ENCODE results near the gene ZFP36L1. TPM values are rescaled to one million over a fixed set of nuclear protein-coding genes. Genes with fewer than 3 reads are reported as not detected.

ZFP36L1 gene
- total RNA-seq, 2 donors from 2014 or later, result 217 to 257 TPM

DNA sequence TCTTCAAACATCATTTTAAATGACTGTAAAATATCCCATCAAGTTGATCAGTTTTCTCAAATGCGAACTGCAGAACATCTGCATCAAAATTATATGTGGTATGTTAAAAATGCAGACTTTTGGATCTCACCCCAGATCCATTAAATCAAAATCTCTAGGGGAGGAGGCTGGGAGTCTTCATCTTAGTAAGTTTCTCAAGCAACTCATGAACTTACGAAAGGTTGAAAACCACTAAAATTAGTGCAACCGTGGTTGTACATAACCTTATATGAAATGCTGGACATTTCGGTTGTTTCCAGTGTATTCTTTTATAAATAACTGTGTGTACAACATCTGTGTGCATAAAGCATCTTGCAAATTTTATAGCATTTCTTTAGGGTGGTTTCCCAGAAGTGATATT lies 39.2 kb downstream of the ZFP36L1 start:
- Mint-ChIP-seq H3K36me3 (ENCODE audit: low read depth) (no peaks in the 10 kb centered on the region), H3K4me3 (no peak overlapping the region), H3K4me1 (peaks cover 9% of the 10 kb centered on the region), H3K27ac (no peak overlapping the region), H3K27me3 (no peaks in the 10 kb centered on the region)
- H3K9me3 ChIP-seq (ENCODE audit: control insufficient read depth, low read length, poor library complexity, severe bottlenecking), result no peaks in the 10 kb centered on the region
- DNase-seq, result no peak
- no peak for ATAC-seq

DNA sequence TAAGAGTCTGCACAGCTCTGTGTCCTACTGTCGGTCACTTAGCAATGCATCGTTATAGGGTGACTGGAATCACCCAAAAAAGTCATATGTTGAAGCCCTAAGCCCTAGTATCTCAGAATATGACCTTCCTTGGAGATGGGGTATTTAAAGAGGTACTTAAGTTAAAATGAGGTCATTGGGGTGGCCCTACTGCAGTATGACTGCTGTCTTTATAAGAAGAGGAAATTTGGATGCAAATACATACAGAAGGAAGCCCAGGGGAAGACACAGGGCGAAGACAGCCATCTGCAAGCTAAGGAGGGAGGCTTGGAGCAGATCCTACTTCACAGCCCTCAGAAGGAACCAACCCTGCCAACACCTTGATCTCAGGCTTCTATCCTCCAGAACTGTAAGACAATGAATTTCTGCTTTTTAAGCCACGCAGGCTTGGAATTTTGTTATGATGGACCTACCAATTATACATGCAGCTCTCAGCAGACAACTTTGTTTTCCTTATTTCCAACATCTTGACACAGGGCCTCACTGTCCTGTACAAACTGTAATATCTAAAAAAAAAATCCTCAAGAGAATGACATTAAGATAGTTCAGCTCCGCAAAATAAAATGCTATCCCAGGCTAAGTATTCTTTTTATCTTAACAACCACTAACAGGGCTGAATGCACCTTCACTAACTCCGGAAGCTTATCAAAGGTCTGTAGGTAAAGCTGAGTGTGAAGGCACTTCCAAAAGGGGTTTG lies 40.4 kb downstream of the ZFP36L1 start:
- Mint-ChIP-seq H3K4me1 (peaks cover 15% of the 10 kb centered on the region), H3K27me3 (no peaks in the 10 kb centered on the region), H3K27ac (no peak overlapping the region)

DNA sequence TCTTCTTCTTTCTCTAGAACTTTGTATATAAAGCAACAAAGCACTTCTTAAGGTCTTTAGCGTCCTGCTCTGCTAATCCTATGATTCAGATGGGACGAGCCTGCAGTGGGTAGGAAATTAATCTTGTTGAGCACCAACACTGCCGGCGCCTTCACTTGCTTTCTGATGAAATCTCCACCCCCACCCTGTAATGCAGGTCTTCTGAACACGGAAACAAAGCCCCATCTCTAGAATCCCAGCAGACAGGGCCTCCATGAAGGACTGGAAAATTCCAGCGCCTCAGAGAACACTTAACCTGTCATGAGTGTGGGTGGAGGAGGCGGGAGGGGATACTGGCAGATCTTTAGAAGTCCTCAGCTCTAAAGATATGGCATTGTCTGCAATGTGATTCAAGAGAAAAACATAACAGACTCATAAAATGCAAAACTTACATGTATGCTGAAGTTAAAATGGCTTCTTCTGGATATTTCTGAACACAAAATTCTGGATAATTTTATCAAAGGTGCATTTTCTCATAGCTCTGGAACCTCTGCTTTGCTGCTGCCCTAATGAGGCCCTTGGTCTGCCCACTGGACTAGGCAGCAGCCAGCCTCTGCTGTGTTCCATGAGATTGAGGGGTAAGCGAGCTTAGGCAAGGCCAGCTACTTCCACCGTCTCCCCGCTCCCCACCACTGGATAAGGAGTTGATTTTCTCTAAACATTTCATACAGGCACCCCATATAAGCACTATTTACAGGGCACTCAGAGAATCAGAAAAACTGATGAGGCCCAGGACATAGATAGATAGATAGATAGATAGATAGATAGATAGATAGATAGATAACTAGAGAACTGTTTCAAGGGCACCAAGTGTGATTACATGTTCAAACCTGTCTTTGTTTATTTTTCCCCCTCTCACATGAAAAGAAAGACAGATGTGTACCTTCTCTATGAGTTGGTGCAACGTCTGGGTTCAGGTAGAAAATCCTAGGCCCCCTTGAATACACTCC lies 43.1 kb downstream of the ZFP36L1 start:
- H3K4me1 Mint-ChIP-seq, result peaks cover 12% of the 10 kb centered on the region

More for the DNA sequence above, 40.4 kb downstream of the ZFP36L1 start:
- no peaks in the 10 kb centered on the region for H3K9me3 ChIP-seq (ENCODE audit: control insufficient read depth, low read length, poor library complexity, severe bottlenecking)
- DNase-seq (no peak), ATAC-seq (no peak)
- Mint-ChIP-seq H3K36me3 (ENCODE audit: low read depth) (no peaks in the 10 kb centered on the region), H3K4me3 (no peak overlapping the region)

DNA sequence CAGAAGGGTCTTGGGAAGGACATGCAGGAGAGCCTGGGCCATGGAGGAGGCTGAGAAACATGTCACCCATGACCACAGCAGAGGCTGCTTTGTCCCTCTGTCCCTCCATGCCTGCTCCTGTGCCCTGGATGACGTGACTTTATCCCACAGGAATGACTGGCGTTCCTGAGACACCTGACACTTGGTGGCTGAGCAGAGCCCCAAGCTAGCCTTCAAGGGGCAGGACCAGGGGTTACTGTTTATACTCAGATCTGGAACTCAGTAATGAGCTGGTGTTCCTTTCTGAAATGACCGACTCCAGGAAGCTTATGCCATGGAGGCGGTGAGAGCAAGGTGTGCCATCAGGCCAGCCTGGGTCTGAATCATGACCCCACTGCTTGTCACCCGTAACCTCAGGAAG lies 44.2 kb downstream of the ZFP36L1 start:
- H3K4me3 Mint-ChIP-seq, result no peak overlapping the region
- no peak overlapping the region for H3K27ac Mint-ChIP-seq
- ATAC-seq, result no peak
- H3K9me3 ChIP-seq (ENCODE audit: control insufficient read depth, low read length, poor library complexity, severe bottlenecking), result no peaks in the 10 kb centered on the region
- H3K36me3 Mint-ChIP-seq (ENCODE audit: low read depth), result peaks cover 3% of the 10 kb centered on the region
- peaks cover 16% of the 10 kb centered on the region for H3K4me1 Mint-ChIP-seq
- peaks cover 5% of the 10 kb centered on the region for H3K27me3 Mint-ChIP-seq
- DNase-seq, result no peak

More for the DNA sequence above, 43.1 kb downstream of the ZFP36L1 start:
- H3K9me3 ChIP-seq (ENCODE audit: control insufficient read depth, low read length, poor library complexity, severe bottlenecking), result no peaks in the 10 kb centered on the region
- Mint-ChIP-seq H3K27me3 (peaks cover 5% of the 10 kb centered on the region), H3K36me3 (ENCODE audit: low read depth) (peaks cover 3% of the 10 kb centered on the region), H3K27ac (no peak overlapping the region), H3K4me3 (no peak overlapping the region)
- ATAC-seq, result no peak
- no peak for DNase-seq

DNA sequence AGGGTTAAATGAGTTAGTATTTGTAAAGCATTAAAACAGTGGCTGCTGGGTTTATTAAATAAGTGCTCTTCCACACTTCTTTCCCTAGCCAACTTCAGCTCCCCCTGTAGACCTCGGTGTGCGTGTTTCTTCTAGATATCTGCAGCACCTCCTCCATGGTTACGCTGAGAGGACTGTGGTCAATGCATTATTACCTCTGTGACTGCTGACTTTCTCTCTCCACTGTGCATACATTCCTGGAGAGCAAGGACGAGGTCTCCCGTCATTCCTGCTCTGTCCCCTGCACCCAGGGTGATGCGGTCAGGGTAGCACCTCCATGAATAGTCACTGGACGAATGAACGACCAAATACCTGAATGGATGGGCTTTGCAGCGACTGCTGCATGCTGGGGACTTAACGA lies 44.6 kb downstream of the ZFP36L1 start:
- no peak for DNase-seq
- no peaks in the 10 kb centered on the region for H3K9me3 ChIP-seq (ENCODE audit: control insufficient read depth, low read length, poor library complexity, severe bottlenecking)
- Mint-ChIP-seq H3K27me3 (peaks cover 5% of the 10 kb centered on the region), H3K4me1 (peaks cover 16% of the 10 kb centered on the region), H3K36me3 (ENCODE audit: low read depth) (peaks cover 3% of the 10 kb centered on the region), H3K4me3 (no peak overlapping the region), H3K27ac (no peak overlapping the region)
- ATAC-seq, result no peak

DNA sequence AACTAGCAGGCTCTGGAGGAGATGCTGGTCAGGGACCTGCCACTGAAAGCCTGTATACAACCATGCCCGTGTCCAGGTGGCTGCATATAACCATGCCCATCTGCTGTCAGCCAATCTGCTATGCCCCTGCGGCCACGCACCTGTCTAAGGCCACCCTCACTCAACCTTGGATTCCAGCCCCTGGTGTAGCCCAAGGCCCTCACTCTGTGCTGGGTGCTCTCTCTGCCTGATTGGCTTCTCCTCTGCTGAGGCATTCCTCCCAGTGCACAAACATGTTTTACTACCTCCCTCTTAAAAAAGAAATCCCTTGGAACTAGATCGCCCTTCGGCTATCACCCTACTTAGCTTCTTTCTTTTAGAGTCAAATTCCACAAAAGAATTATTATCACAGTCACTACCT lies 45.5 kb downstream of the ZFP36L1 start:
- H3K36me3 Mint-ChIP-seq (ENCODE audit: low read depth), result peaks cover 3% of the 10 kb centered on the region
- no peak for ATAC-seq
- no peak overlapping the region for H3K4me3 Mint-ChIP-seq
- H3K4me1 Mint-ChIP-seq, result peaks cover 16% of the 10 kb centered on the region
- peak overlapping the region; percentile 39 for H3K27ac Mint-ChIP-seq
- DNase-seq, result no peak
- H3K27me3 Mint-ChIP-seq, result peaks cover 5% of the 10 kb centered on the region
- H3K9me3 ChIP-seq (ENCODE audit: control insufficient read depth, low read length, poor library complexity, severe bottlenecking), result no peaks in the 10 kb centered on the region

DNA sequence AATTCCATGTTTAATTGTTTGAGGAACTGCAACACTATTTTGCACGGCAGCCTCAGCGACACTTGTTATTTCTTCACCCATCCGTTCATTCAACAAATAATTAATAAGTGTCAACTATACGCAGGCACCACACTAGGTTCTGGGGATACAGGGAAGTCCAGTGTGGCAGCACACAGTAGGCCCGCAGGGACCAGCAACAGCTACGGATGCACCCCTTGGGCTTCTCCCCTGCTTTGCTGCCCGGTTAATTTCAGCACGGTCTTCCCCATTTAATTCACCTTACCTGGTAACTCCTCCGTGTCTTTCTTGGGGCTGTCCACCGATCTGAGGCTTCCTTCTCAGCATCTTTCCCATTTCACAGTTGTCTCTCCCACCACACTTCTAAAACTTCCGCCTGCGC lies 48.3 kb downstream of the ZFP36L1 start:
- H3K36me3 Mint-ChIP-seq (ENCODE audit: low read depth), result peaks cover 7% of the 10 kb centered on the region
- H3K4me1 Mint-ChIP-seq, result peaks cover 13% of the 10 kb centered on the region

DNA sequence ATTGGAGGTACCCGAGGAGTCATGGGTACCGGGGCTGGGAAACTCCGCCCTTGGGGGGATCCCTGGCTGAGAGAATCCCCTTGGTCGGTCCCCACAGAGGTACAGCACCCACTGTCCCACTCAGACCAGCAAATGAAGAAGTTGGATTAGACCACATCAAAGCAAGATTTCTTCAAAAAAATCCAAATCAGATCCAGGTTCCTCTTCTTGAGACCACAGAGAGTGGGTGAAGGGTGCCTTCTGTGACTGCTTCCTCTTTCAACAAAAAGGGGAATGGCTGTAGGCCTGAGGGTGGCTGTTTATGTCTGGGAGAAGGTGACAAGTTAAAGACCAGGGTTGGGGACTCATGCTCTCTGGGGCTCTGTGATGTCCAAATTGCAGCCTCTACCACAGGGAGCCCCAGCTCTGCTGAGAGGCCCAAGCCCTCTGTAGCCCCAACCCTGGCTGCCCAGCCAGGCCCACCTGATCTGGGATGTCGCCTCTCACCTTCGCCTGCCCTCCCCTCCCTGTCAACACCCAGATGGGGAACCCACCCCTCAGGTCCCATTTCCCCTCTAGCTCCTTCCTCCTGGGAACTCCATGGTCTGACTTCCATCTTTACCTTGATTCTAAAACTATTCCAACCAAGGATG lies 50.9 kb downstream of the ZFP36L1 start:
- peak overlapping the region; percentile 2 for H3K27ac Mint-ChIP-seq
- H3K4me3 Mint-ChIP-seq, result no peak overlapping the region
- peaks cover 9% of the 10 kb centered on the region for H3K4me1 Mint-ChIP-seq
- H3K36me3 Mint-ChIP-seq (ENCODE audit: low read depth), result peaks cover 7% of the 10 kb centered on the region
- DNase-seq (no peak), ATAC-seq (peak; percentile 81)
- no peaks in the 10 kb centered on the region for H3K9me3 ChIP-seq (ENCODE audit: control insufficient read depth, low read length, poor library complexity, severe bottlenecking)
- H3K27me3 Mint-ChIP-seq, result peaks cover 5% of the 10 kb centered on the region

More for the DNA sequence above, 48.3 kb downstream of the ZFP36L1 start:
- DNase-seq, result no peak
- Mint-ChIP-seq H3K27ac (peak overlapping the region; percentile 66), H3K27me3 (peaks cover 5% of the 10 kb centered on the region), H3K4me3 (no peak overlapping the region)
- ATAC-seq, result no peak
- H3K9me3 ChIP-seq (ENCODE audit: control insufficient read depth, low read length, poor library complexity, severe bottlenecking), result no peaks in the 10 kb centered on the region

DNA sequence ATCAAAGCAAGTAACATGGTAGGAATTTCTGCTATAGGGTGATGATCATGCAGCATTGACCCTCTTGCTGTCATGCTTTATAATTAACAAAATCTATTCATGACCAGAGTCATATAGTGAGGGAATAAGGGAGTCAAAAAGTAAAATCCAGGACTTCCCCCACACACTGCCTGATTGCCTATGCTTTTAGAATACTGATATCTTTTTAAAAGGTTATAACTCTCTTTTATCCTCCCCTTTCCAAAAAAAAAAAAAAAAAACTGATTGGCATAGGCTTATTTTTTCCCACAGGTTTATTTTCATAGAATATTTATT lies 51.4 kb downstream of the ZFP36L1 start:
- Mint-ChIP-seq H3K4me3 (no peak overlapping the region), H3K4me1 (peaks cover 9% of the 10 kb centered on the region), H3K27ac (peak overlapping the region; percentile 2), H3K27me3 (peaks cover 5% of the 10 kb centered on the region), H3K36me3 (ENCODE audit: low read depth) (peaks cover 7% of the 10 kb centered on the region)
- no peaks in the 10 kb centered on the region for H3K9me3 ChIP-seq (ENCODE audit: control insufficient read depth, low read length, poor library complexity, severe bottlenecking)
- DNase-seq, result no peak
- no peak for ATAC-seq

DNA sequence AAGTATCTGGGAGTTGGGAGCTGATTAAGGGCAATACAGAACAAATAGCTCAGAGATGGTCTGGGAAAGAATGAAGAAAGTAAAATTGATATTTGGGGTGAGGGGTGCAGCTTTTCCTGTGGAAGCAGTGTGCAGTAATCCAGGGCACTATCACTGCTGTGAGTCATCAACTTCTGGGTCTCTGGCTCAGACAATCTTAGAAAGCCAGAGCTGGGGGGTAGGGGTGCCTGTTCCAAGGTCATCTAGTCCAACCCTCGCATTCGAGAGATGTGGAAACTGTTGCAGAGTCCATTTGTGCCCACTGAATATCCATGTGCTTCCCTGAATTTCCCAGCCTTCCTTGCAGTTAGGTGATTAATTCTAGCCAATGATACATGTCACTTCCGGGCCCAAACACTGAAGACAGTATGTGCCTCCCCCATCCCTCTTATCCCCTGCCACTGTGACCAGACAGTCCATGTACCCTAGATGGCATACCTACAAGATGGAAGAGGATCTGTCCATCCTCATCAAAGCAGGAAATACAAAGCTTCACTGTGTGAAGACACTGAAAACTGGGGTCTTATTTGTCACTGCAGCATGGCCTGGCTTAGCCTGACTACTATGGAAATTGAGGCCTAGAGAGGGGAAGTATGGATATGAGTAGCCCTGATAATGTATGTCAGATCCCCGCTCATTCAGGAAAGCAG lies 51.9 kb downstream of the ZFP36L1 start:
- H3K27ac Mint-ChIP-seq, result peak overlapping the region; percentile 72
- H3K36me3 Mint-ChIP-seq (ENCODE audit: low read depth), result peaks cover 7% of the 10 kb centered on the region

DNA sequence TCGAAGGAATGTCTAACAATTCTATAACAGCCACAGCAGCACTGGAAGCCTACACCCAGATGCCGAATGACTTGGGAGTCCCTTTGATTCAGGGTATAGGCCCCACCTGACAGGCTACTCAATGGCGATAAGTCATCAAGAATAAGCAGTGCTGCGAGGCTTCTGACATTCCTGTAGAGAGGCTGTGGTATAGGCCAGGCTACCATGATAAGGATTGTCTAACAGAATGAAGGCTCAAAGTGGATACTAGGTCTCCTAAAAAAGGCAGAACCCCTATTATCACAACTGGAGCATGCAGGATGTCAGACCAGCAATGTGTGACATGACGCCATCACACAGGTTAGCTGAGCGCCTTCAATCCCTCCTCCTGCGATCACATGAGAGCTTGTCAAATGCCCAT lies 53.2 kb downstream of the ZFP36L1 start:
- Mint-ChIP-seq H3K4me1 (peaks cover 17% of the 10 kb centered on the region), H3K27me3 (no peaks in the 10 kb centered on the region), H3K4me3 (no peak overlapping the region), H3K27ac (peak overlapping the region; percentile 72), H3K36me3 (ENCODE audit: low read depth) (peaks cover 4% of the 10 kb centered on the region)
- no peak for DNase-seq
- no peaks in the 10 kb centered on the region for H3K9me3 ChIP-seq (ENCODE audit: control insufficient read depth, low read length, poor library complexity, severe bottlenecking)
- ATAC-seq, result no peak

More for the DNA sequence above, 51.9 kb downstream of the ZFP36L1 start:
- DNase-seq (no peak), ATAC-seq (no peak)
- Mint-ChIP-seq H3K4me3 (no peak overlapping the region), H3K27me3 (peaks cover 5% of the 10 kb centered on the region), H3K4me1 (peaks cover 14% of the 10 kb centered on the region)
- H3K9me3 ChIP-seq (ENCODE audit: control insufficient read depth, low read length, poor library complexity, severe bottlenecking), result no peaks in the 10 kb centered on the region

DNA sequence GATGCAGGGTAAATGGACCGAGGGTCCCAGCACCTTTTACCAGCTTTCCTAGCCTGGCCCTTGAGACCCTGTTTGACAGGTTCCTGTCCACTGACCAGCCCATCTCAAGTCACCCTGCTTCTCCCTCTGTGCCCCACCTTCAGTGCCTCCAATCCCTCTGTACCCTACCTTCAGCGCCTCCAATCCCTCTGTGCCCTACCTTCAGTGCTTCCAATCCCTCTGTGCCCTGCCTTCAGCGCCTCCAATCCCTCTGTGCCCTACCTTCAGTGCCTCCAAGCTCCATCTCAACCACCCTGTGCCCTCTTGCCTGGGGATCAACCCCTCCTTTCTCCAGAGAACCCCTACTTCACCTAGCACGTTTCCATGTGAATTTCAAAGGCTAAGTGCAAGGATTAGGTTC lies 54.3 kb downstream of the ZFP36L1 start:
- Mint-ChIP-seq H3K27ac (no peak overlapping the region), H3K4me3 (no peak overlapping the region), H3K36me3 (ENCODE audit: low read depth) (peaks cover 4% of the 10 kb centered on the region), H3K27me3 (no peaks in the 10 kb centered on the region), H3K4me1 (peaks cover 23% of the 10 kb centered on the region)
- no peak for ATAC-seq
- no peak for DNase-seq
- no peaks in the 10 kb centered on the region for H3K9me3 ChIP-seq (ENCODE audit: control insufficient read depth, low read length, poor library complexity, severe bottlenecking)
